ENCODE measurements around the gene TBCEL. TPM values are rescaled to one million over a fixed set of nuclear protein-coding genes. Genes with fewer than 3 reads are reported as not detected.

The TBCEL gene
- total and polyA plus RNA-seq, 2 donors (not counting 3 experiments of a cell fraction or from before 2014, with no cell fraction given): 5.6 to 19.5 TPM

GRCh38 chr11:121037016-121037415, 13.1 kb downstream of the TBCEL start:
- Histone ChIP-seq H3K4me2 (ENCODE audit: insufficient read depth, low read length) (no peak overlapping the region), H3K9me3 (replicated peaks; ENCODE audit: control insufficient read depth, insufficient read depth, low read length) (no peaks in the 10 kb centered on the region), H3K9me1 (replicated peaks; ENCODE audit: control insufficient read depth, extremely low read depth, insufficient read depth, low read length) (peaks cover 3% of the 10 kb centered on the region), H3K27me3 (ENCODE audit: control insufficient read depth in 2 of 2, insufficient read depth in 2 of 2, low read length in 2 of 2) (no peaks in the 10 kb centered on the region), H3K36me3 (ENCODE audit: control insufficient read depth in 2 of 2, extremely low read depth in 1 of 2, insufficient read depth in 2 of 2, low read length in 2 of 2) (no peaks in the 10 kb centered on the region), H3K4me1 (ENCODE audit: control insufficient read depth, extremely low read depth, insufficient read depth, low read length) (peaks cover 19% of the 10 kb centered on the region), H3K9ac (replicated peaks; ENCODE audit: extremely low read depth, insufficient read depth, low read length) (no peak overlapping the region), H4K20me1 (replicated peaks; ENCODE audit: control insufficient read depth, extremely low read depth, insufficient read depth, low read length) (no peaks in the 10 kb centered on the region), H2AFZ (ENCODE audit: low read depth, low read length) (no peak overlapping the region), H3K4me3 (replicated peaks in 1 of 3; ENCODE audit: insufficient read depth in 1 of 3, low read depth in 1 of 3, low read length in 3 of 3) (no peak overlapping the region), H3K79me2 (ENCODE audit: control insufficient read depth, insufficient read depth, low read length) (peaks cover 2% of the 10 kb centered on the region), H3K27ac (ENCODE audit: insufficient read depth, low read depth, low read length) (no peak overlapping the region)
- CTCF ChIA-PET: interaction anchor here (1.3 kb wide), 1 partner anchor 14 kb away, joined by 5 read pairs; no protein-coding TSS in a partner anchor
- no peak for DNase-seq (ENCODE audit: low read depth, low spot score)
- POLR2A ChIA-PET: no interaction called here
- dilution Hi-C loops (cut with MboI; ENCODE audit: extremely low pct_ligation_motif_present, low sequenced_read_pairs): no loop called here
- FAIRE-seq: no peak
- no TSS peak for BruUV-seq (replicated peaks)
- TF ChIP-seq MAX (IDR thresholded peaks at IDR 0.05; ENCODE audit: insufficient read depth, insufficient read length) (no peak), CTCF (IDR thresholded peaks at IDR 0.05; ENCODE audit: extremely low read depth in 1 of 2, insufficient read depth in 1 of 2, low read depth in 1 of 2, low read length in 2 of 2) (no peak), MYC (IDR thresholded peaks at IDR 0.05; ENCODE audit: low read depth, low read length) (no peak), JUN (IDR thresholded peaks at IDR 0.05; ENCODE audit: borderline replicate concordance, insufficient read depth, insufficient read length, low read depth) (no peak), POLR2A (IDR thresholded peaks at IDR 0.05; ENCODE audit: low read depth, low read length) (no peak), EZH2 (IDR thresholded peaks at IDR 0.05; ENCODE audit: borderline replicate concordance, low read depth, low read length, severe bottlenecking) (no peak), GATA2 (IDR thresholded peaks at IDR 0.05; ENCODE audit: insufficient read depth, insufficient read length, low read depth, low read length) (no peak), POLR2AphosphoS5 (IDR thresholded peaks at IDR 0.05; ENCODE audit: insufficient read depth, low read depth, low read length) (no peak), FOS (IDR thresholded peaks at IDR 0.05; ENCODE audit: borderline replicate concordance, insufficient read depth, low read length) (no peak)
- intact Hi-C loops (cut with micrococcal nuclease): no loop called here

Measured in endothelial cell of umbilical vein (primary cell).